Calu3 (cell line): Measurements from ENCODE around the gene CACTIN. TPM values are rescaled to one million over a fixed set of nuclear protein-coding genes. Genes with fewer than 3 reads are reported as not detected.
"Not testable (repeated sequence)": the region's sequence is repeated elsewhere in the genome, so short reads cannot be mapped to it uniquely, and the experiment has no call there.

Source experiments
- BruUV-seq: library from RNA; stranded (reverse); fragments of 400-500 nt; replicated peaks from 2 replicates; lab custom pipeline; 2021; lab: Mats Ljungman, UMichigan
- CTCF ChIA-PET: fragments of 300-600 bp; sonication (Branson Sonifier 250); formaldehyde crosslinking; loops from one replicate; lab custom pipeline; 2022; ENCODE audit warnings: antibody characterized with exemption; lab: Charles Lee
- DNase-seq: peaks from one replicate; pipeline ENCODE4 v3.0.0; 2022
- H3K27ac Mint-ChIP-seq: one replicate; pipeline ENCODE4 v1.8.0; 2022; ENCODE audit warnings: mixed read lengths; ENCODE audit not compliant: unreplicated experiment
- H3K27me3 Mint-ChIP-seq: one replicate; pipeline ENCODE4 v1.8.0; 2022; ENCODE audit warnings: mixed read lengths; ENCODE audit not compliant: unreplicated experiment
- H3K36me3 Mint-ChIP-seq: one replicate; pipeline ENCODE4 v1.8.0; 2022; ENCODE audit warnings: mild to moderate bottlenecking, moderate library complexity, mixed read lengths; ENCODE audit not compliant: insufficient read depth, unreplicated experiment
- H3K4me1 Mint-ChIP-seq: one replicate; pipeline ENCODE4 v1.8.0; 2022; ENCODE audit warnings: mild to moderate bottlenecking, low read depth, mixed read lengths; ENCODE audit not compliant: unreplicated experiment
- H3K4me3 Mint-ChIP-seq: one replicate; pipeline ENCODE4 v1.8.0; 2022; ENCODE audit warnings: mild to moderate bottlenecking, low read depth, moderate library complexity, mixed read lengths; ENCODE audit not compliant: unreplicated experiment
- H3K9me3 Mint-ChIP-seq: one replicate; pipeline ENCODE4 v1.8.0; 2022; ENCODE audit warnings: low read depth, mixed read lengths; ENCODE audit not compliant: unreplicated experiment
- intact Hi-C: fragments of 100-400 bp; cut with micrococcal nuclease; formaldehyde crosslinking; loops from one replicate; pipeline ENCODE4 v1.10.0; 2022; ENCODE audit not compliant: unreplicated experiment
- total RNA-seq: library from RNA; stranded (reverse); gene quantifications from 2 replicates; pipeline ENCODE4 v1.2.3, GENCODE V29; 2022
- TF ChIP-seq, protein P1 (sequence below): fragments of 200-600 bp; IDR thresholded peaks from one replicate; pipeline ENCODE4 v1.8.0; 2022; ENCODE audit warnings: antibody characterized with exemption; ENCODE audit not compliant: unreplicated experiment

The CACTIN gene
- total RNA-seq, 1 experiment from 2014 or later, result 21.4 TPM

DNA sequence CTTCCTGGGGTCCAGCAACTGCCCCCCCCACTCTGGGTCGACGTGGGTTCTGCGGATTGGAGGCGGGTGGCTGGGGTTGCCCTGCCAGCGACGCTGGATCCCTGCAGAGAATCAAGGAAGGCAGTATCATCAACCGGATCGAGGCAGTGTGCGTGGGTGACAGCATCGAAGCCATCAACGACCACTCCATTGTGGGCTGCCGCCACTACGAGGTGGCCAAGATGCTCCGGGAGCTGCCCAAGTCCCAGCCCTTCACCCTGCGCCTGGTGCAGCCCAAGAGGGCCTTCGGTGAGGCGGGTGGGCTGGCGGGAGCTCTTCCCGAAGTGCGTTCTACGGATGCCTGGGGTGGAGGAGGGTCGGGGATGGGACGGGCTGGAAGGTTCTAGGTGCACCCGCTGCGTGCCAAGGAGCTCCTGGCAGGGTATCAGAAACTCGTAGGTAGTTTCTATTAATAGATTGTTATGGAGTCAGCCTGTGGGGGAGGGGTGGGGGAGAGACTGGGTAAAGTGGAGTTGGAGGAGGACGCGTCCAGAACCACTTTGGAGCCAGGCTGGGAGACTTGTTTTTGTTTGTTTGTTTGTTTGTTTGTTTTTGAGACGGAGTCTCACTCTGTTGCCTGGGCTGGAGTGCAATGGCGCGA lies 39.8 kb downstream of the CACTIN start:
- H3K4me3 Mint-ChIP-seq, result no peak overlapping the region
- no peaks in the 10 kb centered on the region for H3K36me3 Mint-ChIP-seq
- H3K4me1 Mint-ChIP-seq, result no peaks in the 10 kb centered on the region
- no peaks in the 10 kb centered on the region for H3K27me3 Mint-ChIP-seq
- BruUV-seq, result no TSS peak
- no peak for DNase-seq
- intact Hi-C loops, result no loop called here
- CTCF ChIA-PET, result no interaction called here
- no peaks in the 10 kb centered on the region for H3K9me3 Mint-ChIP-seq
- H3K27ac Mint-ChIP-seq, result no peak overlapping the region
- TF ChIP-seq, protein P1, sequence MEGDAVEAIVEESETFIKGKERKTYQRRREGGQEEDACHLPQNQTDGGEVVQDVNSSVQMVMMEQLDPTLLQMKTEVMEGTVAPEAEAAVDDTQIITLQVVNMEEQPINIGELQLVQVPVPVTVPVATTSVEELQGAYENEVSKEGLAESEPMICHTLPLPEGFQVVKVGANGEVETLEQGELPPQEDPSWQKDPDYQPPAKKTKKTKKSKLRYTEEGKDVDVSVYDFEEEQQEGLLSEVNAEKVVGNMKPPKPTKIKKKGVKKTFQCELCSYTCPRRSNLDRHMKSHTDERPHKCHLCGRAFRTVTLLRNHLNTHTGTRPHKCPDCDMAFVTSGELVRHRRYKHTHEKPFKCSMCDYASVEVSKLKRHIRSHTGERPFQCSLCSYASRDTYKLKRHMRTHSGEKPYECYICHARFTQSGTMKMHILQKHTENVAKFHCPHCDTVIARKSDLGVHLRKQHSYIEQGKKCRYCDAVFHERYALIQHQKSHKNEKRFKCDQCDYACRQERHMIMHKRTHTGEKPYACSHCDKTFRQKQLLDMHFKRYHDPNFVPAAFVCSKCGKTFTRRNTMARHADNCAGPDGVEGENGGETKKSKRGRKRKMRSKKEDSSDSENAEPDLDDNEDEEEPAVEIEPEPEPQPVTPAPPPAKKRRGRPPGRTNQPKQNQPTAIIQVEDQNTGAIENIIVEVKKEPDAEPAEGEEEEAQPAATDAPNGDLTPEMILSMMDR, result no peak

- no TSS peak for BruUV-seq
- H3K9me3 Mint-ChIP-seq, result no peaks in the 10 kb centered on the region
- H3K36me3 Mint-ChIP-seq, result no peaks in the 10 kb centered on the region
- H3K27me3 Mint-ChIP-seq, result no peaks in the 10 kb centered on the region
- TF ChIP-seq, protein P1, result no peak
- DNase-seq, result no peak
- no peak overlapping the region for H3K4me3 Mint-ChIP-seq
- H3K27ac Mint-ChIP-seq, result no peak overlapping the region
- CTCF ChIA-PET, result no interaction called here
- no peaks in the 10 kb centered on the region for H3K4me1 Mint-ChIP-seq
- intact Hi-C loops, result no loop called here
These were observed 40.4 kb downstream of the CACTIN start for GRCh38 chr19:3586127-3586626.

GRCh38 chr19:3585301-3586126 lies 41.1 kb downstream of the CACTIN start, which contains the start of gene GIPC3:
GIPC3 (plus strand) TSS chr19:3585478; CDS start chr19:3585598, 120 bp downstream.
- no peak within 1 kb of the TSS for H3K27ac Mint-ChIP-seq
- no peaks in the 10 kb centered on the region for H3K36me3 Mint-ChIP-seq
- TF ChIP-seq, protein P1, result no peak
- intact Hi-C loops, result no loop called here
- H3K27me3 Mint-ChIP-seq, result no peaks in the 10 kb centered on the region
- no peaks in the 10 kb centered on the region for H3K9me3 Mint-ChIP-seq
- no peaks in the 10 kb centered on the region for H3K4me1 Mint-ChIP-seq
- DNase-seq, result no peak
- no peak within 1 kb of the TSS for H3K4me3 Mint-ChIP-seq
- CTCF ChIA-PET, result interaction anchor here (0.6 kb wide), 1 partner anchor 100 kb away, joined by 3 read pairs; no protein-coding TSS in a partner anchor
- BruUV-seq, result no TSS peak

GRCh38 chr19:3584036-3584802 lies 42.4 kb downstream of the CACTIN start:
- H3K4me3 Mint-ChIP-seq, H3K27me3 Mint-ChIP-seq, BruUV-seq, H3K27ac Mint-ChIP-seq, intact Hi-C loops, DNase-seq, H3K9me3 Mint-ChIP-seq, H3K36me3 Mint-ChIP-seq, CTCF ChIA-PET, H3K4me1 Mint-ChIP-seq: not testable (repeated sequence)

DNA sequence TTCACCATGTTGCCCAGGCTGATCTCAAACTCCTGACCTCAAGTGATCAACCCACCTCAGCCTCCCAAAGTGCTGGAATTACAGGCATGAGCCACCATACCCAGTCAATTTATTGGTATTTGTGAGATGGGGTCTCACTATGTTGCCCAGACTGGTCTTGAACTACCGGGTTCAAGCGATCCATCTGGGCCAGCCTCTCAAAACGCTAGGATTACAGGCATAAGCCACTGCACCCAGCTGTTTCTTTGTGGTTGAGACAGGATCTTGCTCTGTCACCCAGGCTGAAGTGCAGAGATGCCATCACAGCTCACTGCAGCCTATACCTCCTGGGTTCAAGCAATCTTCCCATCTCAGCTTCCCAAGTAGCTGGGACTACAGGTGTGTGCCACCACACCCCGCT lies 44.8 kb downstream of the CACTIN start:
- DNase-seq, intact Hi-C loops, H3K4me1 Mint-ChIP-seq, BruUV-seq, H3K27me3 Mint-ChIP-seq, H3K27ac Mint-ChIP-seq, H3K36me3 Mint-ChIP-seq, H3K4me3 Mint-ChIP-seq, CTCF ChIA-PET, H3K9me3 Mint-ChIP-seq: not testable (repeated sequence)
